H54 (cell line): Measurements from ENCODE around the gene ACOT6.
"Not testable (repeated sequence)": the region's sequence is repeated elsewhere in the genome, so short reads cannot be mapped to it uniquely, and the experiment has no call there.

Experiments
- DNase-seq: peaks from one replicate; pipeline ENCODE4 v3.0.0; 2011; ENCODE audit warnings: low spot score, mixed read lengths; ENCODE audit not compliant: insufficient read length
- FAIRE-seq: peaks from 3 replicates; lab custom pipeline; 2011; peaks lifted over from hg19 to GRCh38; lab: Jason Lieb, UNC
- POLR2A ChIP-seq: IDR thresholded peaks from 2 replicates; pipeline ENCODE4 v1.6.1; 2011; ENCODE audit warnings: low read depth, mild to moderate bottlenecking, low read length

The ACOT6 gene

DNA sequence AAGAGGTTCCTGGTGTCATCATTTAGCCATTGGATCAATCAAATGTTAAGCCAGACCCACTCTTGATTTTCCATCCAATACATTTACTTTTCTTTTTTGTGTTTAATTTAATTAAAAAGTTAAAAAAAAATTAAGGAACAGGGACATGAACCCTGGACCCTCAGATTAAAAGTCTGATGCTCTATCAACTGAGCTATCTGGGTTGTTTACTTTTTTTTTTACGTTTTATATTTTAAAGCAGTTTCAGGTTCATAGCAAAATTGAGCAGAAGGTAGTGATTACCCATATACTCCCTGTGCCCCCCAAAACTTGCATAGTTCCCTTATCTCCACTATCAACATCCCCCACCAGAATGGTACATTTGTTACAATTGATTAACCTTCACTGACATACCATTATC lies 23.6 kb upstream of the ACOT6 start:
- FAIRE-seq (no peak), DNase-seq (no peak)
- no peak for TF ChIP-seq POLR2A

DNA sequence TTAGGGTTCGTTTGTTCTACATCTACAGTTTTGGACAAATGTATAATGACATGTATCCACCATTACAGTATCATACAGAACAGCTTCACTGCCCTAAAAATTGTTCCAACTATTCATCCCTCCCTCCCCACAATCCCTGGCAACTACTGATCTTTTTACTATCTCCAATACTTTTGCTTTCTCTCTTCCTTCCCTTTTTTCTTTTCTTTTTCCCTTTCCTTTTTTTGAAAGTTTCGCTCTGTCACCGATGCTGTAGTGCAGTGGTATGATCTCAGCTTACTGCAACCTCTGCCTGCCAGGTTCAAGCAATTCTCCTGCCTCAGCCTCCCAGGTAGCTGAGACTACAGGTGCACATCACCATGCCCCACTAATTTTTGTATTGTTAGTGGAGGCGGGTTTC lies 23.2 kb upstream of the ACOT6 start:
- no peak for FAIRE-seq
- no peak for DNase-seq
- TF ChIP-seq POLR2A = no peak

DNA sequence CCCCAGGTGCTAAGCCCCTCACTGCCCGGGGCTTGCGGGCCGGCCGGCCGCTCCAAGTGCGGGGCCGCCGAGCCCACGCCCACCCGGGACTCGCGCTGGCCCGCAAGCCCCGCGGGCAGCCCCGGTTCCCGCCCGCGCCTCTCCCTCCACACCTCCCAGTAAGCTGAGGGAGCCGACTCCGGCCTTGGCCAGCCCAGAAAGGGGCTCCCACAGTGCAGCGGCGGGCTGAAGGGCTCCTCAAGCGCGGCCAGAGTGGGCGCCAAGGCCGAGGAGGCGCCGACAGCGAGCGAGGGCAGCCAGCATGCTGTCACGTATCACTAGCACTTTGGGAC lies 21.7 kb upstream of the ACOT6 start:
- FAIRE-seq, DNase-seq: not testable (repeated sequence)

DNA sequence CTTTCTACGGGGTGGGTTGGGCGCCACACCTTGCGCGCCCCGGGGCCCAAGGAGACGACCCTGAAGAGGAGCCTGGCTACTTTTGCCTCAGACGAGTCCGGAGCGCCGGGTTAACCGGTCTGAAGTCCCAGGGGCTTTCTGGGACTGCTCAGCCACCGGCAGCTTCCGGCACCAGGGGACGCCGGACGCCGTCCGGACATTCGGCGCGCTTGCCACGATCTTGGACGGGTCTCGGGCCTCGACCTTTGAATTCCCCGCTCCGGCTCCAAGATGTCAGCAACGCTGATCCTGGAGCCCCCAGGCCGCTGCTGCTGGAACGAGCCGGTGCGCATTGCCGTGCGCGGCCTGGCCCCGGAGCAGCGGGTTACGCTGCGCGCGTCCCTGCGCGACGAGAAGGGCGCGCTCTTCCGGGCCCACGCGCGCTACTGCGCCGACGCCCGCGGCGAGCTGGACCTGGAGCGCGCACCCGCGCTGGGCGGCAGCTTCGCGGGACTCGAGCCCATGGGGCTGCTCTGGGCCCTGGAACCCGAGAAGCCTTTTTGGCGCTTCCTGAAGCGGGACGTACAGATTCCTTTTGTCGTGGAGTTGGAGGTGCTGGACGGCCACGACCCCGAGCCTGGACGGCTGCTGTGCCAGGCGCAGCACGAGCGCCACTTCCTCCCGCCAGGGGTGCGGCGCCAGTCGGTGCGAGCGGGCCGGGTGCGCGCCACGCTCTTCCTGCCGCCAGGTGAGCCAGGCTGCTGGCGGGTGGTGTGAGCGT lies 20.4 kb upstream of the ACOT6 start, which contains the start of gene ACOT4:
TSS of gene ACOT4 (plus strand) at position 184 of the 760 bp plus-strand sequence. CDS start at position 271, 87 bp downstream.
- FAIRE-seq (no peak), DNase-seq (no peak)
- TF ChIP-seq POLR2A = no peak

DNA sequence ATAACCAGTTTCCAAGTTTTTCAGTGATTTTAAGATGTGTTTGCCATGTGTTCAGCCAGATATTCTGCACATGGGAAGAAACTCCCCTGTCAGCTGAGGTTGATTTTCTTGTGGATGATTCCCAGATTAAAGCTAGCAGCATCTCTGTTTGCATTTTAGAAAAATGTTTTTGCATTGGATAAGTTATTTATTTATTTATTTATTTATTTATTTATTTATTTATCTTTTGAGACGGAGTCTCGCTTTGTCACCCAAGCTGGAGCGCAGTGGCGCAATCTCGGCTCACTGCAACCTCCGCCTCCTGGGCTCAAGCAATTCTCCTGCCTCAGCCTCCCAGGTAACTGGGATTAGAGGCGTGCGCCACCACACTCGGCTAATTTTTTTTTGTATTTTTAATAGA lies 17.8 kb upstream of the ACOT6 start:
- DNase-seq (no peak), FAIRE-seq (no peak)
- no peak for TF ChIP-seq POLR2A

DNA sequence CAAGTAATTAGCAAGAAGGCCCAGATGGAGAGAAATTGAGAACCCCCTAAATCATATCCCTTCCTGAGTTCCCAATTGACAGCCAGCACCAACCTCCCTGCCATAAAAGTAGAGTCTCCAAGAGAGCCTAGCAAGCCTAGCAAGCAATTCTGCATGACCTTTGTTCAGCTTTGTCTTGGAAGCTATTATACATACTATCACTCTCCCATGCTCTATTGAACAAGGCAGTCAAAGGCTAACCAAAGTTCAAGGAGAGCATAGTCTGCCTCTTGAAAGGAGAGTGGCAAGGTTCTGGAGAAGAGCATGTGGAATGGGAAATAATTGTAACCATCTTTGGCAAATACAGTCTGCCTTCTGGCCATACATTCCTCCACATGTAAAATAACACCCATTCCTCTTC lies 12.8 kb upstream of the ACOT6 start:
- TF ChIP-seq POLR2A = no peak
- FAIRE-seq (no peak), DNase-seq (no peak)

DNA sequence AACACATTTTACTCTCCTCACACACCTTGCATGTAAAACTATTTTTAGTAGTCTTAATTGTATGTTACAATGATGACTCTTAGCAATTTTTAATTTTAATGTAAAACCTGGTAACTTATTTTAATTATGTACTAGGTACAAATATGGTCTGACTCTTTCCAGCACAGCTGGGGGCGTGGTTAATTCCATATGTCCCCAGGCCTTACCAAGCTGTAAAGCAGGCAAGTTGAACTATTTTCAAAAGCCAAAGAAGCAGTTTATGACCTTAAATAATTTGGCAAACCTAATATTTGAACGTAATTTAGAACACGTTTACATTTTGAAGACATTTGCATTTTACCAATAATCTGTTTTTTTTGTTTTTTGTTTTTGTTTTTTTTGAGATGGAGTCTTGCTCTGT lies 9.3 kb upstream of the ACOT6 start:
- no peak for TF ChIP-seq POLR2A
- DNase-seq (no peak), FAIRE-seq (no peak)

DNA sequence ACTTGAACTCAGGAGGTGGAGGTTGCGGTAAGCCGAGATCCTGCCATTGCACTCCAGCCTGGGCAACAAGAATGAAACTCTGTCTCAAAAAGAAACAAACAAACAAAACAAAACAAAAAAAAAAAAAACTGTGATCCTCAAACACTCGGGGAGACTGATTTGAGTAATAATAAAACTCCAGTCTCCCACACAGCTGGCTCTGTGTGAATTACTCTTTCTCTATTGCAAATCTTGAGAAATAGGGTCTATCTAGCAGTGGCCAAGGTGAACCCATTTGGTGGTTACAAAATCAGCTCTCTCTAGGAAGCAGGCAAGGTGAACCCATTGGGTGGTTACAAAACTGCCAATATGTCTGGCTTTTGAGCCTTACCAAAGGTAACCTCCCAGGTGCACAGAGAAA lies 6.0 kb upstream of the ACOT6 start:
- TF ChIP-seq POLR2A = no peak
- DNase-seq = no peak
- FAIRE-seq = no peak

DNA sequence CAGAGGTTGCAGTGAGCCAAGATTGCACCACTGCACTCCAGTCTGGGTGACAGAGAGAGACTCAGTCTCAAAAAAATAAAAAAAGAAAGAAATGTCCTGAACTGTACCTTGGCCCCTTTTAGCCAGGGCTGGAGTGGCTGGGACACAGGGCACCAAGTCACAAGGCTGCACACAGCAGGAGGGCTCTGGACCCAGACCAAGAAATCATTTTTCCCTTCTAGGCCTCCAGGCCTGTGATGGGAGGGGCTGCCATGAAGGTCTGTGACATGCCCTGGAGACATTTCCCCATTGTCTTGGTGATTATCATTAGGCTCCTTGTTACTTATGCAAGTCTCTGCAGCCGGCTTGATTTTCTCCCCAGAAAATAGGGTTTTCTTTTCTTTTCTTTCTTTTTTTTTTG lies 5.1 kb upstream of the ACOT6 start:
- TF ChIP-seq POLR2A = no peak
- no peak for DNase-seq
- no peak for FAIRE-seq

DNA sequence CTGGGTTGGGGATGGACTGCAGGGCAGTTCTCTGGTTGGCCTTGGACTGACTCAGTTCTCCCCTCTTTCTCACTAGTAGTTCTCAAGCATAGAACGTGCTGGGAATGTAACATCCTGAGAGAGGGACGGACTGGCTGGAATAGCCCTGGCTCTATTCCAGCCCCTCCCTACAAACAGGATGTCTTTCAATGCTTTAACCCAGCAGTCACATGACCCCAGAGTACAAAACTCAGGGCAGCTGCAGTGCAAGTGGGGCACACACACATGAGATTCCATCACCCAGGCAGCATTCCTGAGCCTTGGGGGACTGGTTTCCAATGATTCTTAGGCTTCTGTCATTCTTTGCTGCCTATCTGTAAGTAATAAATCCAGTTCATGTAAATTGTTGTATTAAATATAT lies 1.6 kb upstream of the ACOT6 start:
- FAIRE-seq (no peak), DNase-seq (no peak)
- no peak for TF ChIP-seq POLR2A

DNA sequence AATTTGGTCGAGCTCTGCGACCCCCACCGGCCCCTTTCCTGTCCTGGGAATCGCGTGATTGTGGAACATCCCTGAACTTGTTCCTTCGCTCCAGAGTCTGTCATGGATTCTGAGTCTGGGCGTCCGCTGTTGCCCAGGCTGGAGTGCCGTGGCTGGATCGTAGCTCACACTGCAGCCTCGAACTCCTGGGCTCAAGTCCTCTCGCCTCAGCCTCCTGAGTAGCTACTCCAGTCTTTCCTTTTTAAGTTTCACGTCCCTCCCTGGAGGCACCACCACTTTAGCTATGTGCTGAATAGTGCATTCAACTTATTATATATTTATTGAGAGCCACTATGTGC lies 698 bp downstream of the ACOT6 start:
- DNase-seq (no peak), FAIRE-seq (no peak)
- no peak for TF ChIP-seq POLR2A

DNA sequence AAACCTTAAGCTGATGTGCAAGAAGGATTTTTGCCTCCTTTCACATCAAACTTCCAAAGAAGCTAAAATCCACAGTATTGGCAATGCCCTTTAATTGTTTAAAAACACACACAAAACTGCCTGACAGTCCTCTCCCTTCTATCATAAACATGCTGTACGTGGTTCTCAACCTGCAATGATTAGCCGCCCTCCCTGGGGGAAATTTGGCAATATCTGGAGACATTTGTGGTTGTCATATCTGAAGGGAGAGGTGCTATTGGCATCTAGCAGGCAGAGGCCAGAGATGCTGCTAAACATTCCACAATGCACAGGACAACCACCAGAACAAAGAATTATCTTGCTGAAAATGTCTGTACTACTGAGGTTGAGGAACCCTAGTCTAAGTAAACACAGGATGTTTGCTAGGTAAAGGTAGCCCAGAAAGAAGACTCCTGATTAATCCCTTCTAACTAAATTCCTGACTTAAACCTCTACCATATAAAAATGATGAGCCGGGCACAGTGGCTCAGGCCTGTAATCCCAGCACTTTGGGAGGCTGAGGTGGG lies 1.2 kb downstream of the ACOT6 start:
- FAIRE-seq = no peak
- DNase-seq = no peak
- no peak for TF ChIP-seq POLR2A

DNA sequence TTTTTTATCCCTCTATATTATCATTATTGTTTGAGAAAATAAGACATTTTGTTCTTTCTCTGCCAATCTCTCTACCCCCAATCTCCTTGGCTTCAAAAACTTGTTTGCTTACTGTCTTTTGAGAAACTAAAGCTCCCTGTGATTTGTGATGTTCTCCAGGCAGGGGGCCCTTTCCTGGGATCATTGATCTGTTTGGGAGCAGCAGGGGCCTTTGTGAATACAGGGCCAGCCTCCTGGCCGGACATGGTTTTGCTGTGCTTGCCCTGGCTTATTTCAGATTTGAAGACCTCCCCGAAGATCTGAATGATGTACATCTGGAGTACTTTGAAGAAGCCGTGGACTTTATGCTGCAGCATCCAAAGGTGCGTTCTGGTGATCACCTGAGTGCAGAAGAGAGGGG lies 4.5 kb downstream of the ACOT6 start:
- FAIRE-seq = no peak
- TF ChIP-seq POLR2A = no peak
- DNase-seq = no peak

DNA sequence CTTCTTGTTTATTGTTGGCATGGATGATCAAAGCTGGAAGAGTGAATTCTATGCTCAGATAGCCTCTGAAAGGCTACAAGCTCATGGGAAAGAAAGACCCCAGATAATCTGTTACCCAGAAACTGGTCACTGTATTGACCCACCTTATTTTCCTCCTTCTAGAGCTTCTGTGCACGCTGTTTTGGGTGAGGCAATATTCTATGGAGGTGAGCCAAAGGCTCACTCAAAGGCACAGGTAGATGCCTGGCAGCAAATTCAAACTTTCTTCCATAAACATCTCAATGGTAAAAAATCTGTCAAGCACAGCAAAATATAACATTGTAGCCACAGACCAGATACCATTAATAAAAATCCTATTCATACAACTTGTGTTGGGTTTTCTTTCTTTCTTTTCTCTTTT lies 7.2 kb downstream of the ACOT6 start:
- DNase-seq (no peak), FAIRE-seq (no peak)
- no peak for TF ChIP-seq POLR2A

DNA sequence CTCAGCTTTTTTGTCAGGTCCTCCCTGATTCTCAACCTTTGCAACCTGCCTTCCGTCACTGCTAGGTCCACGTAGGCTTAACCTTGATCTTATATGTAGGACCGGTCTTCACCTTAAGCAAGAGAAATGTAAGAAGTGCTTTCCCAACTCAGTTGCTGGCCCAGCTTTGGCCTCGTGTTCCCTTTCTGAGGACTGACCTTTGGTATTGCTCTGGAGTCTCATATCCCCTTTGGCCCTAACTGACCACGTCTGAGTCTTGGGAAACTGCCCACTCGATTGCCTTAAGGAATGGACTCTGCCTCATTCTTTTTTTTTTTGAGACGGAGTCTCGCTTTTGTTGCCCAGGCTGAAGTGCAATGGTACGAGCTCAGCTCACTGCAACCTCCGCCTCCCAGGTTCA lies 8.0 kb downstream of the ACOT6 start:
- FAIRE-seq = no peak
- no peak for TF ChIP-seq POLR2A
- no peak for DNase-seq
